Limb (tissue), 2 donors: ENCODE data around the gene GNB1.
"Not testable (repeated sequence)": the region's sequence is repeated elsewhere in the genome, so short reads cannot be mapped to it uniquely, and the experiment has no call there.

Source experiments
- DNase-seq, 2 donors: peaks; one replicate each; pipeline ENCODE4 v3.0.0-alpha.2; 2016; ENCODE audit errors: extremely low spot score in 2 of 2

Gene GNB1

GRCh38 chr1:1746566-1746909 lies 144.3 kb downstream of the GNB1 start:
- not testable (repeated sequence) for DNase-seq

DNA sequence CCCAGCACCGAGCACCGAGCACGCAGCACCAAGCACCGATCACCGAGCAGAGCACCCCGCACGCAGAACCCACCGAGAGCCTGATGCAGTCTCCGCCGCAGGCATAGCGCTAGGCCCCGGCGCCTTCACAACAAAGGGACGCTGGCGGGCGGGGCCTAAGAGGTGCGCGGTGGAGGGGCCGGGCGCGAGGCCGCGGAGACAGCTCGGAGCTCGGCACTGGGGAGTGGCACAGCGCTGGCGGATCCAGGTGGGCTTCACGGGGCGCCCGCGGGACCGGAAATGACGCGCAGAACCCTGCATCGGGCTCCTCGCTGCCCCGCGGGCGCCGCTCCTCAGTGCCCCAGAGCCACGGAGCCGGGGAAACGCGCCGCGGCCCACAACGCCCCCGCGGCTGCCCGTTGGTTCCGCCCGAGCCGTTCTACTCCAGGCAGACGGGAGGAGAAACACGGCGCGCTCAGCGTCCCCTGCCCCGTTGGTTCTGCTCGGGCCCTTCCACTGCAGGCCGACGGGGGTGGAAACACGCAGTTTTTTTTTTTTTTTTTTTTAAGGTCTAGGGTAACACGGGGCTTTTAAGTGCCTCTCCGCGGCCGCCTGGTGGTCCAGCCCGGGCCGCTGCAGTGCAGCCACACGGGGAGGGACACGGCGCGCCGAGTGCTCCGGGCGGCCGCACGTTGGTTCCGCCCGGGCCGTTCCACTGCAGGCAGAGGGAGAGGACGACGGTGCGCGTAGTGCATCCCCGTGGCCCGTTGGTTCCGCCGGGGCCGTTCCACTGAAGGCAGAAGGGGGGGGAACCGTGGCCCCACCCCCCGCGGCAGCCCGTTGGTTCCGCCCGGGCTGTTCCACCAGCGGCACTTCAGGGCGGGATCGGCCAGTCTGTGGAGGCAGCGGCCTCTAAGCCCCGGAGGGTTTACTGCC lies 145.0 kb downstream of the GNB1 start:
- peak; percentile 32 to 84 for DNase-seq

- not testable (repeated sequence) for DNase-seq
These were observed 148.4 kb downstream of the GNB1 start for GRCh38 chr1:1742529-1742928.

DNA sequence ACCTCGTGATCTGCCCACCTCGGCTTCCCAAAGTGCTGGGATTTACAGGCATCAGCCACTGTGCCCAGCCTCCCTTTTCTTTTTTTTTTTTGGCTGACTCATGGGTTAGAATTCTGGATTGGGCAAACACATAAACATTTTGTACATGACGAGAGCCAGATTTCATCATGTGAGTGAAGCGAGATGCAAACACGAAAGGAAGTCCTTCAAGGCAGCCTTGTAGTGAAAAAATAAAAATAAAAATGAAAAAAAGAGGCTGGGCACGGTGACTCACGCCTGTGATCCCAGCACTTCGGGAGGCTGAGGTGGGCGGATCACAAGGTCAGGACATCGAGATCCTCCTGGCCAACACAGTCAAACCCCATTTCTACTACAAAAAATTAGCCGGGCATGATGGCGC lies 149.9 kb downstream of the GNB1 start:
- DNase-seq, result not testable (repeated sequence)

- not testable (repeated sequence) for DNase-seq
These were observed 152.0 kb downstream of the GNB1 start for GRCh38 chr1:1738799-1739337.

- DNase-seq, result not testable (repeated sequence)
These were observed 153.0 kb downstream of the GNB1 start for GRCh38 chr1:1737675-1738590.
